HG02981 (cell line): ENCODE results near the gene SLC9A9.

Source experiments
- ATAC-seq: cut with Tn5 transposase; IDR thresholded peaks from one replicate; pipeline ENCODE4 v1.9.1; 2021; ENCODE audit warnings: mild to moderate bottlenecking, moderate library complexity; ENCODE audit not compliant: unreplicated experiment

Gene SLC9A9

DNA sequence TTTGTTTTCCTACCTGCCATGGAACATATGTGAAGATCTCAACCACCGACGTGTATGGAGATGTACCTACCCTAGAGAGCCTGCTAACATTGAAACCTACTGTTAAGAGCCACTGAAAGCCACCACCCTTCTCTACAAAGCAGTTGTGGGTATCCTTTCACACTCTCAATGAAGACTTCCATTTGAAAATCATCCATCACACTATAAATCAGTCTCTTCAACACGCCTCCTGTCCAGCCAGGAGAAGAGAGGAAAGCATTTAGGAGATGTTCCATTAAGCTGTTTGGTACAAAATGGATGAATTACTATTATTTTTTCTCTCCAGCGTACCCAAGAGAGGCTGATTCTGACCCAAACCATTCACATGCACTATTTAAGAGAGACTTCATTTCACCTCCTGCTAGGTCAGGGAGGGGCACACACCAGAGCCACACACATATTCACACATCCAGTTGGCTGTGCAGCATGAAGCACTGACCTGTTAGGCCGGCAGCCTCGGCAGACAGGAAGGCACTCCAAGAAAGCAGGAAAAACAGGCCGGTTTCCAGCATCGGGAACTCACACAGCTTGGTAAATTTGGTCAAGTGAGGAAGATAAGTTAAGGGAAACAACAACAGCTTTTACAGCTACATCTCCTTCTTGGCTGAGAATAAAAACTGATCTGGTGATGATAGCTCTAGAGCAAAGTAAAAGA, 274.5 kb downstream of the SLC9A9 start:
- ATAC-seq, result no peak

DNA sequence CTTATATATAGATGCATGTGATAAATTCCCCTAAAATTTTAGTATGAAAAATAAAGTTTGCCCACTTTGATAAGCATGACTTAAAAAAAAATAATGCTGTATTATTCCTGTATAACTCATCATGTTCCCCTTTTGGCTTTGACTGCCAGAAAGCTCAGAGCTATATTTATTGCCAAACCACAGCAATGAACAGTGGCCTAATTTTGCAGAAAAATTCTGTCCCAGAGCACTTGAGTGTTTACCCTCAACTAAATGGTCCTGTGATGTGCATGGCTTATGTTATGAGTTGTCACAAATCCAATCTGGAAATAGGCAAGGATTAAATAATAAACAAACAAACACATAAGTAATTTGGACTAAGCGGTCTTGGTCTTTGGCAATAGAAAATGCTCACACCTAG, 276.7 kb downstream of the SLC9A9 start:
- ATAC-seq, result no peak

DNA sequence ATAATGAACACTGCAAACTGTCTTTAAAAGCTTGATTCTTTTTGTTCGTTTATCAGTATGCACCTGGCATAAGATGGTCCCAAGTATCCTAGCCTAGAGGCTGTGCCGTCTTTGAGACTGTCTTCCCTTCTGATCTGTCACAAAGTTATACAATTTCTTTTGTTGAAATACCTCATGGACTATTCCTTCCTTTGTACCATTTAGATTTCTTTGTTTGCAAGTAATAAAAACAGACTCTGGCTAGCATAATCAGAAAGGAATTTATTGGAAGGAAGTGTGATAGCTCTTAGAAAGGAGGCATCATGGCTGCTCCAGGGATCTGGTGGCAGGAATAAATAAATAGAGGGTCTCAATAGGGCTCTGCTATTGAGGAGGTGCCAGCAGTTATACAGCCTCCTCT, 280.4 kb downstream of the SLC9A9 start:
- ATAC-seq, result no peak

DNA sequence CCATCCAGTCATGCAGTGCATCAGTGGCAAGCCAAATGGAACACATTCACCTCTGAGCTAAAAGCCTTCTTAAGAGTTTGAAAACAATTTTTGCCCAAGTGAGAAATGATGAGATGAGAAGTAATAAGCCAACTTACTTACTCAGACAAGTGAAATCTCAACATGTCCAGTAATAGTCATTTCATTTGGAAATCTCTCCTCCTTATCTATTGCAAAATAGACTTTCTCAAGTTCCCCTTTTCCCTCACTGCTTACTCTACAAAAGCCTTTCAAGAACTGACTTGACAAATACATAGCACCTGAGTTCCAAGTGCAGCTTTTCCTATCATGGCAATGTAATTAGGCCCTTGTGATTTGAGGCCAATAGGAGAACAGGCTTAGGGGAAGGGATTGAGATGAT, 282.3 kb downstream of the SLC9A9 start:
- no peak for ATAC-seq

DNA sequence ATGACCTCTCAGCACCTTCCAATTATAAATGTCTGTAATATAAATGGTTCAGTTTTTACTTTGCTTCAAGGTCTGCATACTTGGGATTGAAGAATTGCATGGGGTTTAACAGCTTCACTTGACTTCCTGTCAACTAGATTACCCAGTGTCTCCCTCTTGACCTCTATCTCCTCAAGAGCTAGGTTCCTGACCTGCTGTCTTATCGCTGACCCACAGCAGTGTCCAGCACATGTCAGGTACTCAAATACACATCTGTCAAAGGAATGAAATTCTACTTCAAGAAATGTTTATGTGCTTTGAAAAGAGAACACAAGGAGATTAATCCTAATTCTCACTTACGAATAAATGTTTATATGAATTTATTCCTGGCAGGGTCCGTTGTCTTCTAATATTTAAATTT, 284.5 kb downstream of the SLC9A9 start:
- no peak for ATAC-seq

DNA sequence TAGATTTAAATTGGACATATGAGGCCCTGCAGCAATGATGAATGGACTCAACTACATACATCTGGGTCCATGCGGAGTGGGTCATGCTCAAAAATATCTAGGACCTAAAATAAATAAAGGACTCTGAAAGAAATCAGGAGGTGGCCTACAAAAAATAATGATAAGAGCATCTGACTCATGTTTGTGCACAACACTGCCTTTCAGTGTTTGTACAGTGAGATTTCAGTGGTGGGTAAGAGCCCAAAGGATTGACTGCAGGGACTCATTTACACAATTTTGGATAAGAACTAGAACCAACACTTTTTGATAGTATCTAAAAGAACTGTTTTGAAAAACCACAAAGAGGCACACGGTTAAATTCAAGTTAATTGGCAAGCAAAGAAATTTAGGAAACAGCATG, 285.5 kb downstream of the SLC9A9 start:
- no peak for ATAC-seq

GRCh38 chr3:143559296-143559695, 289.0 kb downstream of the SLC9A9 start:
- no peak for ATAC-seq

GRCh38 chr3:143552851-143553250, 295.4 kb downstream of the SLC9A9 start:
- no peak for ATAC-seq

DNA sequence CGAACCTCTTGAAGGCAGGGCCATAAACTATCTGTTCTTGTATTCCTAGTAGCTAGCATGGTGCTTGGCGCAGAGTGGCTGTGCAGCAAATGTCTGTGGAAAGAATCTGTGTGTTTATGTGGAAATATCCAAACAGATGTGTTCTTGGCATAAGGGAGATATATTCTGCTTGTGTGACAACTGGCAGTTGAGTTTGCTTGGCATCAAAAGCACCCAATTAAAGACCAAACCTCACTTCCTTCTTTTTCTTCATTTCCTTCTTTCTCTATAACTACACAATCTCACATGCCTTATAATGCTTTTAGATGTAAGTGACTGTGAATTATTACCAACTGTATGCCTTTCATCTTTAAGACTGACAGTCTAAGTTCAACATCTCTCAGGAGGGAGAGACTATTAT, 296.5 kb downstream of the SLC9A9 start:
- no peak for ATAC-seq

DNA sequence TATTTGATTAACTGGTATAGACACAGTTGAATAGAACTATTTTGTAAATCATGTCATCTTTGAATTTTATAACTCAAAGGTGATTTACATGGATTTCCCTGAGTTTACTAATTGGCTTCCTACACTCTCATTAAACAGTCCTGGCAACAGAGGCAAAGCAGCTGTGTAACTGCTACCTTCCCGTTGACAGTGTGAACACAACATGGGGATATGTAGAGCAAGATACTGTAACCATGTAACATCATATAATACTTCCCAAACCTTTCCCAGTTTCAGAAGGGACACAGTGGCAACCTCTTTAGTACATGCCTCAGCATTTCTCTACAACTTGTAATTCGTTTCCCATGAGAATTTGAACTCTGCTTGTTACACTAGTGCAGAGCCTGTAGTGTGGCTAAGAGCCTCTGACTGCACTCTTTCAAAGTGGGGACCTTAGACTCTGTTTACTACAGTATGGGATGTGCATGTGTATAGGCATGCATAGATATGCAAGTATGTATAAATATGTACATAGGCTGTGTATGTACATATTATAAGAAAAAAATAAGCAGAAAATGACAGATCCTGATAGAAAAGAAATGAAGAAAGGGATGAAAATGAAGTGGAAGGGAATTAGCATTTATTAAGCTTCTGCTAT, 299.3 kb downstream of the SLC9A9 start:
- ATAC-seq, result no peak

GRCh38 chr3:143548393-143548792, 299.9 kb downstream of the SLC9A9 start:
- no peak for ATAC-seq

DNA sequence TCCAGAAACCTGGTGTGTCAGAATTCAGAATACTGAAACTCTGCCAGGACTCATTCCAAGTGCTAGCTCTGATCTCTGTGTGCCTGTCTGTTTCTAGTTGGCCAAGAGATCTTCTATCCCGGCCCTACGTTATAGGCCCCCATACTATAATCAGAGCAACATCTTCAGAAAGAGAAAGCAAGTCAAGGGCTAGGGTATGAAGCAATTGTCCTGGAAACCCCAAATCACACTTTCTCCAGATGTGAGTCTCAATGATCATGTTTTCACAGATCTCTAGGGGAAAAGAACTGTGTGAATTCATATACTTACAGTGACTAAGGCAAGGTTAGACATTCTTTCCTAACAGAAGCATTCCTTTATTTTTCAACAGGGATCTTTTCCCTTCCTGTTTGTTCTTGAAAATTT, 309.7 kb downstream of the SLC9A9 start:
- no peak for ATAC-seq

DNA sequence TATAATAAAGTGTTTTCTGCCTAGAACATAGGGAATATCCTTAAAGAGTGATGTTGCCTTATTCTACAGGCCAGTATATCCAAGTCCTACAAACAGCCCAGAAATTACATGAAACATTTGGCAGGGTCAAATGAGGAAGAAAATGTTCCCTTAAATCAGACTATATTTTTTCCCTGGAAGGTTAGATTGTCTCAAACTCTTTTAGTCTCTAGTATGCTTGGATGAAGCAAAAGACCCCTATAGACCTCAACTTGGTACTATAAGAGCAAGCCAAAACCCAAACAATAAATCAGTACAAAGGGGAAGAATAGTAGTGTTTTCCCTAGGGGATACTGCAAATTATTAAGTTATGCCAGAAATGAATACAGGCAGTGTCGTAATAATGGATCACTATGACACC, 310.2 kb downstream of the SLC9A9 start:
- ATAC-seq, result no peak

DNA sequence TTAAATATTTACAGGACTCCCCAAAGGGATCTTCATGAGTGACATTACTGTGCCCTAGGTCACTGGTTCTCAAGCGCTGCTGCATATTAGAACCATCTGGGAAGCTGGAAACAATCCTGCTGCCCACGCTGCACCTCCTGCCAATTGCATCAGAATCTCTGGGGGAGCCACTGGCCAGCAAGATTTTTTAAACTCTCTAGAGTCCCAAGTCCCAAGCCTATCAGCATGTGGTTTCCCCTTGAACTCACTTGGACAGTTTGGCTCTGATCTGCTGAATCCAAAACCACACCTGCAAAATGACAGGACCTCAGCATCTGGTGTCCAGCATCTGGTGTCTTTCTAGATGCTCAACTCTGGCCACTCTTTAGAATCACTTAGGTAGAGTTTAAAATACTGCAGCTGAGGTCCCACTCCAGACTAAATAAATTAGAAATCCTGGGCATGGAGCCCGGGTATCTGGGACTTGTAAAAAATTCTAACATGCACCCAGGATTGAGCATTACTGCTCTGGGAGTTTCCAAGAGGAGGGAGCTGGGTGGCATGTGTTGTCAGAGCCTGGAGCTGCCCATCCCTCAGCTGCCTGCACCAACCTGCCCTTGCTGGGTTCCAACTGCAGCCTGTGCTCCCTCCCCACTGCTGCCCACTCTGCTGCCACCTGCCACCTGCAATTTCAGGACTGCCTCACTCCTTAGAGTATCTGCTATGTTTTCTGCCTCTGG, 311.3 kb downstream of the SLC9A9 start:
- no peak for ATAC-seq

GRCh38 chr3:143535994-143536784, 312.1 kb downstream of the SLC9A9 start:
- ATAC-seq, result peak; percentile 96

DNA sequence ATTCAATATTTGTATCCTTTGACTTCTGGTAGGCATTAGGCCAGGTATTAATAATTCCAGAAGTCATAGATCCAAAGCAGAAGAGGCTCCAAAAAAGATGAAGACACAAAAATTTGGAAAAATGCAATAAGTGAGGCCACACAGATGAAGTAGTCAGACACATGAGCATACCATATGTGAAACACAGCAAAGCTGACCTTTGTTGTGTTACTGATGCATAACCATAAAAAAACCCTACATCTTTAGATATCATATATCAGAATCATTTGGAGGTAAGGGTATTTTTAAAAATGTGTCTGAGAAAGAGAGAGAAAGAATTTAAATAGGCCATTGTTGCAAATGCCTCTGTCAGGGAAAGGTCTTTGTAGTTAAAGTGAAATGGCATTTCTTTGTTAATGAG, 314.9 kb downstream of the SLC9A9 start:
- ATAC-seq, result no peak

- no peak for ATAC-seq
Measured at GRCh38 chr3:143532091-143532490, 316.2 kb downstream of the SLC9A9 start.

- ATAC-seq, result no peak
Measured at GRCh38 chr3:143531101-143531500, 317.2 kb downstream of the SLC9A9 start.

DNA sequence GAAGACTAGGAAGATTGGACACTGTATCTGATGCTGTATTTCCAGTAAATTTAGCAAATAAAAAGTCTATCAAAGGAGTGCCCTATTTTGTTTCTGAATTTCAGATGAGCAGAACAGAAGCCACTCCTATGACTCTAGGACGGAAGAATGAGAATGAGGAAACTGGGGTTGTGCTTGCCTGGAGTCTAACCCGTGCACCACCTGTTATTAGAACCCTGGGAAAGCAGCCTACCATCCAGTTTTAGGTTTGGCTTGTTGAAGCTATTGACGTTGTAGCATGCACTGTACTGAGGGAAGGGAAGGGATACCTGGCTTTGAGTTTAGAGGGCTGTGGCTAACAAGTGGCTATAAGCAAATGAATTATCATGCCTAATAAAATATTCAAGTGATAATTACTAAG, 318.5 kb downstream of the SLC9A9 start:
- ATAC-seq, result no peak

- peak; percentile 62 for ATAC-seq
Measured at GRCh38 chr3:143529018-143529478, 319.2 kb downstream of the SLC9A9 start.

- no peak for ATAC-seq
Measured at GRCh38 chr3:143526011-143526545, 322.2 kb downstream of the SLC9A9 start.
